Stimulated activated naive CD4-positive, alpha-beta T cell (primary cell): Measurements from ENCODE around the gene LYRM2.

ENCODE experiments used
- DNase-seq, 6 experiments: peaks; one replicate each; lab custom pipeline; 2025; lab: John Stamatoyannopoulos, UW

LYRM2 gene, protein sequence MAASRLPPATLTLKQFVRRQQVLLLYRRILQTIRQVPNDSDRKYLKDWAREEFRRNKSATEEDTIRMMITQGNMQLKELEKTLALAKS

DNA sequence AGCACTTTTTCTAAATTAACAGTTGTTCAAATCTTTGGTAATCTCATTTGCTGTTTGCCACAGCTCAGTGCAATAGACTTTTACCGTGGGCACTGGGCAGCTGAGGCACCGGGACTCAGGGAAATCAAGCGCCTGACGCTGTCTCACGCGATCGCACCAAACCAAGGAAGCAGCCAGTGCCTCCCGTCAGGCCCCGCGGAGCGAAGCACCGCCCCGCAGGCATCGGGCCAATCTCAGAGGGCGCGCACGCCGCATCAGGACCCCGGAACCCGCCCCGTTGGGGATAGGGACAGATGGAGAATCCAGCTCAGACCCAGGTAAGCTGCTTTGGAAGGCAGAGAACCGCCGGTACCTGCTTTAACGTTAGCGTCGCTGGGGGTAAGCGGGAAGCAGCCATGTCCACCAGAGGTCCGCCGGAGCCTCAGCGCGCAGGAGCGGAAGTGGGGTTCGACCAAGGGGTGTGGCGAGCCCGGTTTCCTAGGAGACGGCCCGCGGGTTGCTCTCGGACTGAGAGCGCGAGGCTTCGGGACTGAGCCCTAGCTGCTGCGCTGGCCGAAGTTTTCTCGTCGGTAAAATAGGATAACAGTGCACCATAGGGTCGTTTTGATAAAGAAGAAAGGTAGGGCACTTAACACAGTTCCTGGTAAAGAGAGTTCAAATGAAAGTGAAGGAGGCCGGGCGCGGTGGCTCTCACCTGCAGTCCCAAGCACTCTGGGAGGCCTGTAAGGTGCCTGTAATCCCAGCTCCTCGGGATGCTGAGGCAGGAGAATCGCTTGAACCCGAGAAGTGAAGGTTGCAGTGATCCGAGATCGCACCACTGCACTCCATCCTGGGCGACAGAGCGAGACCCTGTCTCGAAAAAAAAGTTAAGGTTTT, at the start of gene LYRM2:
LYRM2 (minus strand) TSS at position 428 of the 876 bp plus-strand sequence; CDS start at position 397, 31 bp downstream.
- DNase-seq: peak; percentile 87 to 99 (median 92)

DNA sequence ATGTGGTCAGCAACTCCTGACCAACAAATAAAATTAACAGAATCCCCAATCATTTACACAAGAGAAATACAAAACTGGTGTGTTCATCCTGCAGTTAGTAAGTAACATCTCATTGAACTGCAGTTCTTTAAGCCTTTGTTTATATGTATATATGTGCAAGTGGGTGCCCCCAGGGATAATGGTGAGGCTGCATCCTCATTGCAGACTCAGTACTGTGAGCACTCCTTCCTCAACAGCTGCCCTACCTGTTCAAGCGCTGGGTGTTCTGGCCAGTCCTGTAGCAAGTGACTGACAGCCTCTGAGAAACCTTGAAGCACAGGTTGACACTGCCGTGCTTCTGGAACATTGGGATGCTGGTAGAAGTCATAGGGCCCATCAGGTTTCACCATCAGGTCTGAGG, 49.8 kb upstream of the LYRM2 start:
- no peak for DNase-seq

DNA sequence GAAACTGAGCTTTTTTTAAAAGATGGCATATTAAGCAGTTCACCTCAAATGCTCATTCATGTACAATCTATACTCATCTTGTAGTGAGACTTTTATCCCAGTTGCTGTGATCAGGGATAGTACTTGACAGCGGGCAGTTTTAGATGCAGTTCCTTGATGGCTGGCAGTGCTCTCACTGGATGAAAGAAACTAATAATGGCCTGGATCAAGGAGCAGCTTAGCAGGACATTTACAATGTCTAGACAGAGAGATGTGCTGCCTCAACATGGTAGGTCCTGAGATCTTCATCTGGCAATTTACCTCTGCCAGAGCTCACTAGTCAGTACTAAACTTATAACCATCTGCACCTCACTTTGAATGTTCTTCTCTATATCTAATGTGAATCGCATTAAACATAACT, 46.8 kb upstream of the LYRM2 start:
- no peak for DNase-seq

DNA sequence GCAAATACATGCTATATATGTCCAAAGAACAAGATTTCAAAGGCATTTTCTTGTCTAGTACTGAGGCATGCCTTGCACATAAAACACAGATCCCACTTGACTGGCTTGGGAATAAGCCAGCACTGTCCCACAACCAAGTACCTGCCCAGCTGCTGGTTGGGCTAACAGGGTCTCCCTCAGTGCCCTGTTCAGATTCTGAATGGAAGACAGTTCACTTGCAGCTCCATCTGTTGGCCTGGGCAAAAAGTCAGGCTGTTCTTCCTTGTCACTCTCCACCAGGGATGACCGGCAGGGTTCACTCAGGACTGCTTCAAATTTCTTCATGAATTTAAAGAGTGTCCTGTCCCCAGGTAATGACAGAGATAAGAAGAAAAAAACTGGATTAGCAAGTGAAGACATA, 44.4 kb upstream of the LYRM2 start:
- no peak for DNase-seq

DNA sequence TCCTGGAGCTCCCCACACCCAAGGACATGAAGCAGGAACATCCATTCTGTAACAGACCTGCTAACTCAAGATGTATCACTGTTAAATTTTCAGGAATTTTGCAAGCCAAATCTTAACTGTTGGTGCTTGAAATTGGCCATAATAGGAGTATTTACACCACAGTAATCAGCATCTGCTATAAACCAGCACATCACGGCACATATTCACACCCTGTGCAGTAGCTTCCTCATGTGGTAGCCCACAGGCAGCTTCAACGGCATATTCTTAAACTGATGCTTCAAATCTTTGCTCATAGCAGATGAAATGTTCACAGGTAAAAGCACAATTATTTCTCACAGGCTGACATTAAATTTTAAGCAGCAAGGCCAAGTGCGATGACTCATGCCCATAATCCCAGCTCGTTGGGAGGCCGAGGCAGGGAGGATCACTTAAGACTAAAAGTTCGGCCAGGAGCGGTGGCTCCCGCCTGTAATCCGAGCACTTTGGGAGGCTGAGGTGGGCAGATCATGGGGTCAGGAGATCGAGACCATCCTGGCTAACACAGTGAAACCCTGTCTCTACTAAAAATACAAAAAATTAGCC, 43.5 kb upstream of the LYRM2 start:
- DNase-seq: no peak

DNA sequence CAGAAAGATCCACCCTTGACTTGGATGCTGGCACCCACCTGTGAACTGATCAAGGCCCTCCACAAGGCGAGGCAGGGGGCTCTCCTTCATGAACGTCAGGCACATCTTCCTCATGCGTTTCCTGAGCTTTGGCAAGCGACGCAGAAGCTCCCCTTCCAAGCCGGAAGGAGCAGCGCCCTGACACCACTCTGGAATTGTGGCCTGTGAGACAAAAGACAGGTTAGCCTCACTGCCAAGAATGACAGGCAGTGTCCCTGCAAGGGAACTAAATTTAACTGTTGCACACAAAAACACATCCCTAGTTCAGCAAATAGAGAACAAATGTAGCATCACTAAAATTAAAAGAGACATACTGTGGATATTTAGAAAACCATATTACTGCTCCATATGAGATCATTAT, 42.0 kb upstream of the LYRM2 start:
- DNase-seq: no peak

DNA sequence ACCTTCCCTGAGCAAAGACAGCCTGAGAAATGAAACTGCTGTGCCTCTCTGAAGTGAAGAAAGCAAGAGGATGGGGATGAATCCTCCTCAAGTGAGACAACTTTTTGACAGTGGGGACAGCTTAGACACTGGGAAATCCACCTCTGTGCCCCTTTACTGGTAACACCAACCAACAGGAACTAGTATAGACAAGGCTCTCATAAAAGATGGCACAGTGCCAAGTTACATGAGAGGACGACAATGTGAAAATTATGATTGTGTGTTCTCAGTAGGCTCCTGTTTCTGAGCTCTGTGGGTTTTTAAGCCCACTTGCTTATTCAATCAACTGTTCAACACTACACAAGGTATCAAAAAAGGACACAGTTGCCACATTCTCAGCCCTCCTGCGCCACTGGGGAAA, 41.6 kb upstream of the LYRM2 start:
- no peak for DNase-seq

DNA sequence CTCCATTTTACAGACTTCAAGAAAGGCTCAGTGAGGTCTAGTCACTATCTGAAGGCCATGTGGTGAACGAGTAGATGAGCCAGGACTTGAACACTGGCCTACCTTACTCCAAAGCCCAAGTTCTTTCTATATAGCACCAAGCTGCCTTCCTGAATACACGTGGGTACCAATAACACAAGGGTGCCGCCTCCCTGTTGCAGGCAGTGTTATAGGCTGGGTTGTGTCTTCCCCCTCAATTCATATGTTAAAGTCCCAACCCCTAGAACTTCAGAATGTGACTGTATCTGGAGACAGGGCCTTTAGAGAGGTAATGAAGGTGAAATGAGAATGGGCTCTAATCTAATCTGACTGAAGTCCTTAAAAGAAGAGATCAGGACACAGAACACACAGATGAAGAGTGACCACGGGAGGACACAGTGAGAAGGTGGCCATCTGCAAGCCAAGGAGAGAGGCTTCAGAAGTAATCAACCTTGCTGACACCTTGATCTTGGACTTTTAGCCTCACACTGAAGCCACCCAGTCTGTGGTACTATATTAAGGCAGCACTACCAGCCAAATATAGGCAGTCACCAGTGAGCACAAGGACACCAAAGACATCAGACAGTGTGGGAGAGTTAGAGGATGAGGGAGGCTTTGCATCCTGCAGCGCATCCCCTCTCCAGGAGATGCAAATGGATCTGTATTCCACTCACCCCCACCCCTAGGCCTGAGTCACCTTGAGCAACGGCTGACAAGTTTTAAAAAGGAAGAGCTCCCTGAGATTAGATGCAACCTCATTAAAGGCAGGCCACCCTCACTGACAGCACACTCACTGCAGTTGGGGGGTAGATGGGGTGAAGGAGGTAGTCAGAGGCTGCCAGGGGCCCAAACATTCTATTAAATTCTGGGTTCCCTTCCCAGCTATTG, 40.9 kb upstream of the LYRM2 start:
- DNase-seq: no peak

DNA sequence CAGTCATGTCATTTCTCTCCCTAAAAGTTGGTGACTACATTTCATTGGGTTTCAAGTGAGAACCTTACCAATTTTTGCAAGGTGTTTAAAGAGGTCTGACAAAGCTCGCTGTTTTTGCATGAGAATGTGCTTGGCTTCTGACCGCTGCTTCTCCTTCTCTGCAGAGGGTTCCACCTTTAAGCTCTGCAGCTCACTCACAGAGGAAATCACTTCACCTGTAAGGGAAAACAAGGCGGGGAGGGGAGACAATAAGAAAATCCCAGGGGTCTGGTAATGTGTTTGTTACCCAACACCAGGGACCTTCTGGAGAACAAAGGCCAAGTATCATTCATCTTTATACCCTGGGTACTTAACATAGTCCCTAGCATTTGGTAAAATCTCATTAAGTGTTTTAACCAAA, 40.0 kb upstream of the LYRM2 start:
- no peak for DNase-seq

DNA sequence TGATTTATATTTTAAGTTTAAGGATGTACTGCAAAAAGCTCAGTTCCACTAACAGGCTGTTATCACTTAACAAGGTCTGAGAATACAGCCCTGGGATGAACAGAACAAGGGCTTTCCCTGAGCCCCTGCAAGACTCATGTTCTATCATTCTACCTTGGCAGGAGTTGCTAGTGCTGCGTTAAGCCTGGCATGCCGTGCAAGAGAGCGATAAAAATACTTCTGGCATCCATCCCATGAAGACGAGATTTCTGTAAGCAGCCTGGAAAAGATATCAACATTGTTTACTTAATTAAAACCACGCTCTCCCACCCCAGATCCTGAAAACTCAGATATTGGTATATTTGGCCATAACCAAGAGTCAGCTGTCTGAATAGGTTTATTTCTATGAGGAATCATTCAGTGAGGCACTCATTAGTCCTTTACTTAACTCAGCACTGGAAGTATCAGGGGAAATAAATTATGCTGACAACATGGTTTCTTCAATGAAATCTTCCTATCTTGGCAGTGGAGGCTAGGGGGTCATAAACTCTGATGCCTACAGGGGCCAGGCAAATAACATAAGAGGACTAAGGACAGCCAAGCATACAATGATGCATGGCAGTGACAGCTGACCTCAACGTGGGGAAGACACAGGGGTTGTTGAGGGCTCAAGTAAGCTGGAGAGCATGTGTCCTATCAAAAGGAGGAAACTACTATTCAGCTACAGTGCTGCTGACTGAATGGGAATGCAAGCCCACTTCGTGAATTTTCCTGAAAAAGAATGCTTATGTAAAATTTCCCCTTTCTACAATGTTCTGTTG, 37.6 kb upstream of the LYRM2 start:
- no peak for DNase-seq

DNA sequence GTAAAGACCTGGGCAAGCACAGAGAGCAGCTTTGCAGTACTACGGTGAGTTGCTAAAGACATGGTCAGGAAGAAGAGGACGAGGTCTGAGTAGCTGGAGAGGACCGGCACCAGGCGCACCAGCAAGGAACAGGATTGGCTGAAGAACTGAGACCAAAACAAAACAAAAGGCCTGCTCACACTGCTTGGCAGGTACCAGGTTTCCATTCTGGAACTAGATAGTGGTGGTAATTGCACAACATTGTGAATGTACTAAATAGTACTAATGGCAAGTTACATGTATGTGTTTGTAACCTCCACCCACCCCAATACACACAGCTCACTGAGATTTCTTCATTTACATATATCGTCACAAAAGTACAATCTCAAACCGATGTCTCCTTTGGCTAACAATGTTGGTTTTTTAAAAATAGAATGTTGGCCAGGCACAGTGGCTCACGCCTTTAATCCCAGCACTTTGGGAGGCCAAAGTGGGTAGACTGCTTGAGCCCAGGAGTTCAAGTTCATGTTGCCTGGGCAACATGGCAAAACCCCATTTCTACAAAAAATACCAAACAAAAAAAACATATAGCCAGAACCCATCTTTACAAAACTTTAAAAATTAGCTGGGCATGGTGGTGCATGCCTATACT, 32.5 kb upstream of the LYRM2 start:
- no peak for DNase-seq

DNA sequence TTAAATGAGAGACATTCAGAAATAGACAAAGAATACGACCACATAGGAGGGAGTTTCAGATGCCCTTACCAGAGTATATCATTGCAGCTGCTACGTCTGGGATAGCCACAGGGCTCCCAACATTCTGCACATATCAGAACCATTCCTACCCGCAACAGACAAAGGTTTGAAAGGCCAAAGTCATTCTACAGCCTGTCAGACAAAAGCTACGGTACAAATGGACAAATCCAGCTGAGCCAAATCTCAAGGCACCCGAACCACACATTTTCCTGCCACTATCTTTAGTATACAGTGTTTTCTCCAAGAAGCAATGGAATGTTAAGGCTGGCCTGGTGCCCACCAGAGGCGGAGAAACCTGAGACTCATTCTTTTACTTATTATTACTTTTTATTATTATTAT, 30.5 kb upstream of the LYRM2 start:
- no peak for DNase-seq

DNA sequence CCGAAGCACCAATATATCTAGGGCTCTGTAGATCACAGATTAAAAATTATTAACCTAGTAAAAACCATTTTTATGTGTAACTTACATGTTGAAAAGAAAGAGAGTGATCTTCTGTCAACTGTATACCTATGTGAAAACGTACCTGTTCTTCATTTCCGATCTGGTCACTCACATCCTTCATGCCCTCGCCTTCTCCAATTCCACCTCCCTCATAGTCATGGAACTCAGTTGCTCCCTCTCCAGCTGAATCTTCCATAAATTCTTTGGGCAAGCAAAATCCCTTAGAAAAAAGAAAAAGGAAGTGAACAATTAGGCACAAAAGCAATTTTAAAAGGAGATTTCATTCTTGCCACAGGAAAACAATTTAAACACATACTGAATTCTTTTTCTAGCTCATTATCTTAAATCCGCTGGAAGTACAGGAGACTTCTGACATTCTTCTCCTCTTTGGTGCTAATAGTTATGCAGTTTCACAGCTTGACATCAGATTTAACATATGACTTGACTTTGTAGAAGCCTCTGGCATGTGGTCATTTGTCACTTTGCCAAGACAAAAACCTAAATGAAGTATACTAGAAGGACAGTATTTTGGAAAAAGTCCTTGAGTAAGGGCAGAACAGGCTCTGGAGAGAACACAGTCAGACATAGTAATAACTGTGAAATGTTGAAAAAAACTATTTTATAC, 29.5 kb upstream of the LYRM2 start:
- no peak for DNase-seq

DNA sequence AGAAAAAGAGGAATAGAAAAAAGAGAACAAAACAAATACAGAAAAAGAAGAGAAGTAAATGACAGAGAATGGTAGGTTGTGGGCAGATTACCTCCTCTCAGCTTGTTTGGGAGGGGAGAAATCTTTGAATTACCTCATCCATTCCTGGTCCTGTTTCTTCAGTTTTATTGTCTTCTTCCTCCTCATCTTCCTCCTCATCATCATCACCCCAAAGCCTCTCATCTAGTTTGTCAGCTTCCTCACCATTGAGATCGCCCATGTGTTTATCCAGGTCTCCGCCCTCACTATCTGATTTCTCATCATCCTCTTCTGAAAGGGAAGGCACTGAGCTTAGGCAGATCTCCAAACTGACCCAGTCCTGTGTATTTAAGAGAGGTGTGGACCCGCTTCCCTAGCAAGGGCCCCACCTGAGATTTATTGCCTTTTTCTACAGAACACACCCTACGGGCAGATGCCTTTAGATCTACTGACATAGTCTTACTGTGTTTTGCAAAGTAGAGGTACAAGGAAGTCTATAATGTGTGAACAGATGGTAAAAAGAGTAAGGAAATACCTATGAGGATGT, 24.2 kb upstream of the LYRM2 start:
- DNase-seq: no peak

DNA sequence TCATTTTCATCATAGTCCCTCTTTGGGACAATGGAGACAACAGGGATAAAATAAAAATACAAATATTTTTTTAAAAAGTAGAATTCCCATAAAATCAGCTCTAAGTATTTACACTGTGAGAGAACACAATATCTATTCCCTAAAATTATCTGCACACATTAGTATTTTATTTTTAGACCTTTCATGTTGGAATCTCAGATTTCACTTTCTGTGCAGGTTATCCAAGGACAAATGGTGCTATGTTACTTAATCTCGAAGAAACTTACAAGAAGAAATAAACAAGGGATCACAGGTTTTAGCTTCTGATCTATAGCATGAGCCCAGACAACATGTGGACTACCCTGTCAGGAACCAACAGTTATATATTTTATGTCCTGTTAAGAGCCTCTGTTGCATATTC, 23.0 kb upstream of the LYRM2 start:
- no peak for DNase-seq

DNA sequence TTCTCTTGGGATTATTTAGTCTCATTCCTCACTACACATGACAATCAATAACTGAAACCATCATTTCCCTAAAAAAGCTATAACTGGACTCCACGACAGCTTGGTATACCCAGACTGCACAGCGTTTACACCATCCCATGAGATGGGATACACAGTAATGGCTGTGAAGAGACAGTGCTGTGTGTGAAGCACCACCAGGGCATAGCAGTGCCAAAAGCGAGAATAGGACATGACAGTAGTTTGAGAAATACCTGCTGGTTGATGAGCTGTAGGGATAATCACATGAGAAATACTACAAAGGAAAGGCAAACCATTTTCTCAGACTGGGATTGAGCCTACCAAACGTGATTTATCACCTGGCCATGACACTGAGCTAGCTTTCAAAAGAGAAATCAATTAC, 22.4 kb upstream of the LYRM2 start:
- no peak for DNase-seq

DNA sequence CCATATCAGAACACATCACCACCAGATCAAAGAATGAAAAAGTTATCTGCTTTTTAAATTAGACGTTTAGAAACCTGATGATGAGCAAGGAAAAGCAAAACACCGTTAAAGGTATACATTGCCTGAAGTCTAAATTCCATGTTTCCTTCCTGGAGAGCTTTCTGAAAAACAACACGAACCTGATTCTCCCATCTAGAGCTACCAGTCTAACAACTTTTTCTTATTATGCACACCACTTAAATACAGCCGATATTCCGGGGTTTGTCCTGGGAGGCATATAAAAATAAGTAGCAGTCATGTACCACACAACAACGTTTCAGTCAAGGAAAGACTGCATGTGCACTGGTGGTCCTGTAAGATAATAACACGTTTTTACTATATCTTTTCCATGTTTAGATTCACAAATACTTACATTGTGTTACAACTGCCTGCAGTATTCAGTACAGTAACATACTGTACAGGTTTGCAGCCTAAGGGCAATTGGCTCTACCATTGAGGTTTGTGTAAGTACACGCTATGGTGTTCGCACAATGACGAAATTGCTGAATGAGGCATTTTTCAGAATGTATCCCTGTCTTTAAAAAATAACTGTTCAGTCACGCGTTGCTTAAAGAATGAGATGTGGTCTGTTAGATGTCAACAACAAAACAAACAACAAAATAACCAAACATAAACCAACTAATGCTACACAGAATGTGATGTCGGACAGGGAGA, 19.1 kb upstream of the LYRM2 start:
- DNase-seq: no peak

DNA sequence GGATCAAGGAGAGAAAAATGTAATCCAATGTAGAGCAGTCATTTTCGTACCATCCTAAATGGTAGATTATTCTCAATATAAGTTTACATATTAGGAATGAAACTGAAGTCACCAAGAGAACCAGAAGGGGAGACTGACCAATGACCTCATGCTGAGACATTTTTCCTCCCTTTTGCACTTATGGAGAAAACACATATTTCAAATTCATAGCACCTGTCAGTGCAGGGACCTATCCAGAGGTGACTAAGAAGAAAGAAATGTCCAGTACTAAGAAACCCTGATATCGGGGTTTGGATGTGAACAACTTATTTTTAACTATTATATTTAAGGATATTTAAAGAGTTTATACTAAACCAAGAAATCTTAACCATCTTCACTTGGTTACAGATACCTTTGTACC, 16.6 kb upstream of the LYRM2 start:
- no peak for DNase-seq

DNA sequence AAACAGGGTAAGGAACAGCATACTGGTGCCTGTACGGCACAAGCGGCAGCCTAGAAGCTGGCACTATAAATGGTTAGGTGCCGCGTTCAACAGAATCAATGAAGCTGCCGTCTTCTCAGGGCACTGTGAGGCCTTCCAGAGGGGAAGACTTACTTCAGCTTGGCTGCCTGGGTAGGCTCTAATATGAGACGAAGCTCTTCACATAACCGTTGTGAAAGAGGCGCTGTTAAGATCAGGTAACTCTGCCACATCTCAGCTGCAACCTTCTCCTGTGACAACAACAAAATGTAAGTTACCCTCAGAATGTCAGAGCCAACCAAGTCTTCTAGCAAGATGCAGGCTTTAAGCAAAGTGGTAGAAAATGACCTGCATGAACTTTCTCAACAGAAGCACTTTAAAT, 12.0 kb upstream of the LYRM2 start:
- no peak for DNase-seq

DNA sequence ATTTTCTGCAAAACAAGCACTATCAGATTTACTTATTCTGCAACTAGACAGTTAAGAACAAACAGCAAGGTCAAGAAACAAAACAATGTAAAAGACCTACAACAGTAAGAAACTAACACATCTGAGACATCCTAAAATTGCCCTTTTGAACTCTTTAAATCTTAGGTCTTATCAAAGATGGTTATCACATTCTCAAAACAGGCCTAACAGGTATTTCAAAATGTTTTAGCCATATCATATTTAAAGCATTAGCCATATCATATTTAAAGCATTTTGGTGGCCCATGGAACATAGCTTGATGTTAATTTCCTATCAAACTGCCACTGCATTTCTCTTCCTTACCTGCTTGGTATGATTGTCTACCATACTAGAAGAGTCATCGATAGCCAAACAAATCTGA, 11.1 kb upstream of the LYRM2 start:
- no peak for DNase-seq
